Activated T-cell treated with anti-CD3 and anti-CD28 coated beads, Interleukin-2, amount 50 U/mL, for 72 hours (primary cell): Measurements from ENCODE around the gene PDK1. TPM values are rescaled to one million over a fixed set of nuclear protein-coding genes. Genes with fewer than 3 reads are reported as not detected.
"Not testable (repeated sequence)": the region's sequence is repeated elsewhere in the genome, so short reads cannot be mapped to it uniquely, and the experiment has no call there.

Experiments used
- ATAC-seq, 2 donors: fragments of 150-1000 bp; cut with Tn5 transposase; replicated peaks in 1 of 2; 2 replicates each; pipeline ENCODE4 v1.10.0; 2021; ENCODE audit warnings: moderate library complexity in 2 of 2, mild to moderate bottlenecking in 1 of 2
- DNase-seq, 2 donors: peaks; one replicate each; pipeline ENCODE4 v3.0.0; 2021 to 2022; ENCODE audit warnings: mixed read lengths in 1 of 2
- H3K27ac Mint-ChIP-seq: one replicate; pipeline ENCODE4 v1.8.0; 2022; ENCODE audit warnings: mild to moderate bottlenecking, moderate library complexity, mixed read lengths
- H3K27me3 Mint-ChIP-seq: one replicate; pipeline ENCODE4 v1.8.0; 2022; ENCODE audit warnings: low read depth, mixed read lengths
- H3K36me3 Mint-ChIP-seq, 2 donors: one replicate each; pipeline ENCODE4 v1.8.0; 2022; ENCODE audit warnings: mixed read lengths in 2 of 2, mild to moderate bottlenecking in 1 of 2; ENCODE audit not compliant: insufficient read depth in 2 of 2
- H3K4me1 Mint-ChIP-seq: one replicate; pipeline ENCODE4 v1.8.0; 2022; ENCODE audit warnings: low read depth, mixed read lengths
- H3K4me3 Mint-ChIP-seq, 2 donors: one replicate each; pipeline ENCODE4 v1.8.0; 2022; ENCODE audit warnings: mild to moderate bottlenecking in 2 of 2, mixed read lengths in 2 of 2, moderate library complexity in 2 of 2
- H3K9me3 Mint-ChIP-seq, 2 donors: one replicate each; pipeline ENCODE4 v1.8.0; 2022; ENCODE audit warnings: mixed read lengths in 2 of 2
- total RNA-seq, 2 donors: library from RNA; stranded (reverse); gene quantifications; one replicate each; pipeline ENCODE4 v1.2.3, GENCODE V29; 2022

Gene PDK1
- 10 to 100 TPM; 22.5 to 33.6 TPM for total RNA-seq

DNA sequence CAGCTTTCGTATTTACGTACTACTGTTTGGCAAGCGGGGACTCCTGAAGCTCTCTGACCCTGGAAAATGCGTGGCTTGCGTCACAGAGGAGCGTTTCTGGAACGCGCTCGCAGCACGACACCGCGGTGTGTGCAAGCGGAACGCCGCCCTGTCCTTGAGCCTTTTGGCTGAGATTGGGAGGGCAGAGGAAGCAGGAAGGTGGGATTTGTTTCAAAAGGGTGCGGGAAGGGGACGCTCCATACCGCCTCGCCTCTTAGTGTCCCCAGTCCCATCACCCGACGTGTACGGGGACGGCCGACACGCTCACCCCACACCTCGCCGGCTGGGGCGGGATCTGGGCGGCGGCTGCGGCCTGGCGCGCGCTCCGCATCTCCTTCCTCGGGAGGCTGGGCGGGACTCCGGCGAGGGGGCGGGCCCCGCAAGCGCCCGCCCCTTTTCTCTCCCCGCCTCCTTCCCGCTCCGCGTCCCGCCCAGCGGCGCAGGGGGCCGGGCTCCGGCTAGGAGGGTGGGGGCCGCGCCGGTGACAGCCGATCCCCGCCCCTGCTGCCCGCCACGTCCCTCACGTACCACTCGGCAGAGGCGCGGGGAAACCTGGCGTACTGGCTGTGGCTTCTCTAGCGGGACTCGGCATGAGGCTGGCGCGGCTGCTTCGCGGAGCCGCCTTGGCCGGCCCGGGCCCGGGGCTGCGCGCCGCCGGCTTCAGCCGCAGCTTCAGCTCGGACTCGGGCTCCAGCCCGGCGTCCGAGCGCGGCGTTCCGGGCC is at the start of gene PDK1:
PDK1 (plus strand) TSS at position 569 of the 762 bp plus-strand sequence; CDS start at position 630, 61 bp downstream.
- no peaks in the 10 kb centered on the region for H3K9me3 Mint-ChIP-seq
- peak within 1 kb of the TSS; percentile 76 for H3K27ac Mint-ChIP-seq
- H3K4me3 Mint-ChIP-seq: peak within 1 kb of the TSS; percentile 96 to 98
- peak; percentile 93 to 95 for DNase-seq
- peaks cover 13% of the 10 kb centered on the region for H3K27me3 Mint-ChIP-seq
- peaks cover 2 to 4% of the 10 kb centered on the region in 2 donors for H3K36me3 Mint-ChIP-seq
- ATAC-seq: peak; percentile 93 to 95
- H3K4me1 Mint-ChIP-seq: peaks cover 61% of the 10 kb centered on the region

DNA sequence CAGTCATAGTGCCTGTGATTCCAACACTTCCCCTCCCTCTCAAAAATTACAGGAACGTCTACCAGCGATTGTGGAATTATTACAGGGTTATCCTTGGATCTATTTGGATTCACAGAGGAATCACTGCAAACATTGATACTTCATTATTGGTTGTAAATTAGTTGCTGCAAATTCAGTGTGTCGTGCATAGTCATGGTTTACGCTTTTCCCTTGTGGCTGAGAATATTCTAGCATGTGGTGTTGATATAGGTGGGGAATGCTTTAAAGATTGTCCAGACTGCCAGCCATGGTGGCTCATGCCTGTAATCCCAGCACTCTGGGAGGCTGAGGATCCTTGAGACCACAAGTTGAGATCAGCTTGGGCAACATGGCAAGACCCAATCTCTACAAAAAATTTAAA is 48.7 kb upstream of the PDK1 start:
- H3K27ac Mint-ChIP-seq: no peak overlapping the region
- peaks cover 0 to 5% of the 10 kb centered on the region in 2 donors for H3K9me3 Mint-ChIP-seq
- H3K27me3 Mint-ChIP-seq: no peaks in the 10 kb centered on the region
- DNase-seq: no peak
- H3K36me3 Mint-ChIP-seq: peaks cover 0 to 5% of the 10 kb centered on the region in 2 donors
- no peak for ATAC-seq
- H3K4me1 Mint-ChIP-seq: peaks cover 17% of the 10 kb centered on the region
- no peak overlapping the region for H3K4me3 Mint-ChIP-seq

DNA sequence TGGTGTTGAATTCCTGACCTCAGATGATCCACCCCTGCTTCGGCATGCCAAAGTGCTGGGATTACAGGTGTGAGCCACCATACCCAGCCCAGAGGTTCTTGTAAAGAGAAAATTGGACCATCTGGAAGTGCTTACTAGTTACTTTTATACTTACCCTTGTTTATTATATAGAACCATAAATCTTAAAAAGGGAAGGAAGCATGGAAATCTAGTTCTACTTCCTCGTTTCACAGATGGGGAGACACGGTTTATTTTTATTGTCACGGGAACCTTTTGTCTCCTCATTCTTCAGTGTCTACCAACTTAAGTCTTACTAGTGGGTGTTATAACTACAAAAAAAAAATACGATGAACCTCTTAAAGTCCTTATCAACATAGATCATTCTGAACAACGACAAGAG is 45.8 kb upstream of the PDK1 start:
- peaks cover 12% of the 10 kb centered on the region for H3K4me1 Mint-ChIP-seq
- DNase-seq: no peak
- H3K9me3 Mint-ChIP-seq: peaks cover 2 to 11% of the 10 kb centered on the region in 2 donors
- no peak for ATAC-seq
- H3K36me3 Mint-ChIP-seq: peaks cover 12 to 17% of the 10 kb centered on the region in 2 donors
- H3K4me3 Mint-ChIP-seq: peak overlapping the region in 1 of 2 donors; percentile 69
- peak overlapping the region; percentile 58 for H3K27ac Mint-ChIP-seq
- H3K27me3 Mint-ChIP-seq: no peaks in the 10 kb centered on the region

DNA sequence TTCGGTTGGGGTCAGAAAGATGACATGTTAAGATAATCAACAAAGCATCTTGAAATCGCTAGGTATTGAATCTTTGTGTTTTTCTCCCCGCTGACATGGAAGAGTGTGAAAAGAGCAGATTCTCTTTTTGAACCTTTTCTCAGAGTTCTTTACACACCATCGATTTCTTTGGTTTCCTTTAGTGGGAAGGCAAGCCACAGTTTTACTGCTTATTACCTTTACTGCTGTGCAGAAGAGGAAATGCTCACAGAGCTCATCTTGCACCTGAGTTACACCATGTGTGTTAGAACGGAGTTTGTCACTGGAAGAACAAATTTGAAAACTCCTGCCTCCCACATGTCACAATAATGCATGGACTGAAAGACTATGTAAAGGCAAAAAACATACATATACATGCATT is 45.3 kb upstream of the PDK1 start:
- Mint-ChIP-seq H3K27me3 (no peaks in the 10 kb centered on the region), H3K9me3 (peaks cover 2 to 11% of the 10 kb centered on the region in 2 donors), H3K27ac (peak overlapping the region; percentile 58), H3K36me3 (peaks cover 12 to 17% of the 10 kb centered on the region in 2 donors), H3K4me1 (peaks cover 8% of the 10 kb centered on the region), H3K4me3 (peak overlapping the region; percentile 53 to 69)
- DNase-seq: no peak
- no peak for ATAC-seq

DNA sequence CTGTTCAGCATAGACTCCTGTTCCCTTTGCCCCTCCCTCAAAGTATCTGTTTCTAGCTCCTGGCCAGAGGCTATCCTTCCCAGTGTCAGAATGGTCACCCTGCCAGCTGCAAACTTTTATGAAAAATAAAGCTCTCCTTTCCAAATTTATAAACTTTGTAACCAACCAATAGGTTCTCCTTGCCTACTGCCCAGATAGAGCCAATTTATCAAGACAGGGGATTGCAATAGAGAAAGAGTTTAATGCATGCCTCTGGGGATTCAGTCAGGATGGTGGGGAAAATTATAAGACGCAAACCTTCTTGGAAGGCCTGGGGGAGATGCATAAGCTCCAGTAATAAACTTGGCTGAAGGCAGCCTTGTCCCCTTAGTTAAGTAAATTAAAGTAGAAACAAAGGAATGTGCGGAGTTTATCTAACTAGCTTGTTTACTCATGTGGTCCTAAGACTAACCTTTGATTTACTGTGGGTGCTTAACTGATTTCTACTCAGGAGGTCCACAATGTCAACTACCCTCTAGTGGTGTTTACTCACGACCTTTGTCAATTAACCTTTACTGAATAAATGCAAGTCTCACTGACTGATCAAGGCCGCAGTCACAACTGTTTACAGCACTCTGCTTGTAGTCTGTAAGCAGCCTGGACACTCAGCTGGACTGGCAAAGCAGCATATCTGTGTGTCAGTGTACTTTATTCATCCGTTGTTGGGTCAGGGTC is 42.9 kb upstream of the PDK1 start:
- DNase-seq (no peak), ATAC-seq (no peak)
- H3K4me1 Mint-ChIP-seq: peaks cover 8% of the 10 kb centered on the region
- H3K27me3 Mint-ChIP-seq: no peaks in the 10 kb centered on the region
- H3K9me3 Mint-ChIP-seq: peaks cover 2 to 11% of the 10 kb centered on the region in 2 donors
- H3K27ac Mint-ChIP-seq: no peak overlapping the region
- peaks cover 12 to 17% of the 10 kb centered on the region in 2 donors for H3K36me3 Mint-ChIP-seq
- no peak overlapping the region for H3K4me3 Mint-ChIP-seq

DNA sequence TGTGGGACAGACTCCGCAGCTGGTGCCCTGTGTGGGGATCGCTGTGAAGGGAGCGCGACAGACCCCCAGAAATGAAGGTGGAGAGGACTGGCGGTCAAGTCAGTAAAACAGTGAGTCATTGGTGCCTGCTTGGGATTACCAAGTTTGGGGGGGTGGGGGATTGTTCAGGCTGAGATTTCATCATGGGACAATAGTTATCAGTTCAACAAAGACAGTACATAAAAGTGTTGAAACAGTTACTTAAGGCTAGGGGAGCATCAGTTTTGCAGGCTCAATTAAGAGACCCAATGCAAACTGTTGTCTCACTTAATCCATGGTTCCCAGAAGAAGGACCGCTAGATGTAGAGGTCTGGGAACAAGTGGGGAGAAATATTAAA is 42.4 kb upstream of the PDK1 start:
- DNase-seq (no peak), ATAC-seq (no peak)
- Mint-ChIP-seq H3K4me3 (no peak overlapping the region), H3K27ac (no peak overlapping the region), H3K9me3 (peaks cover 2 to 11% of the 10 kb centered on the region in 2 donors), H3K4me1 (peaks cover 8% of the 10 kb centered on the region), H3K27me3 (no peaks in the 10 kb centered on the region), H3K36me3 (peaks cover 12 to 17% of the 10 kb centered on the region in 2 donors)

DNA sequence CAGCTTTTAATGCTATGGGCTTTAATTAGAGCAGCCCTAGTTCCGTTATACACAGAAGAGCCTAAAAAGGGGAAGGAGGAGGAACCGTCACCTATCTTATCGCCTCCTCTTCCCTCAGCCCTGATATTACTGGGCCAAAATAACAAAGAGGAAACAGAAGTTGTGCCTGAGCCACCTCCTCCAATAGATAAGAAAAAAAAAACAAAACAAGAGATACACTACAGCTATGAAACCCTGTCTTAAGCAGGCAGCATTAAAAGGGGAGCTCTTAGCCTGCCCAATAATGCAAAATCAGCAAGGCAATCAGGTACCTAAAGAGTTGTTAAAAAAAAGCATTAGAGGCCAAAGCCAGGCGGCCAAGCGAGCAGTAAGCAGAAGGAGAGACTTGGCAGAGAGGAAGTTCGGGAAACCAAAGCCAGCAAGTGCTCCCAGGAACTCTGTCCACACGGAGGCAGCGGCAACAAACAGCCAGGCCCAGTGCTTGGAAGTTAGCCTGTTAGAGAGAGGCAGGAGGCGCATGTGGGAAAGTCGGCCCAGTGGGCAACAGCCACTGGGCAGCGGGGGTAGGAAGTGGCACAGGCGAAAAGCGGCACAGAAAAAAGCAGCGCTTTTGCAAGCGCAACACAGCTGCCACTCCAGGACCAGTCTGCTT is 41.8 kb upstream of the PDK1 start:
- Mint-ChIP-seq H3K4me3 (no peak overlapping the region), H3K4me1 (peaks cover 8% of the 10 kb centered on the region), H3K9me3 (peaks cover 2 to 11% of the 10 kb centered on the region in 2 donors), H3K27ac (no peak overlapping the region), H3K27me3 (no peaks in the 10 kb centered on the region), H3K36me3 (peaks cover 12 to 19% of the 10 kb centered on the region in 2 donors)
- ATAC-seq: no peak
- no peak for DNase-seq

DNA sequence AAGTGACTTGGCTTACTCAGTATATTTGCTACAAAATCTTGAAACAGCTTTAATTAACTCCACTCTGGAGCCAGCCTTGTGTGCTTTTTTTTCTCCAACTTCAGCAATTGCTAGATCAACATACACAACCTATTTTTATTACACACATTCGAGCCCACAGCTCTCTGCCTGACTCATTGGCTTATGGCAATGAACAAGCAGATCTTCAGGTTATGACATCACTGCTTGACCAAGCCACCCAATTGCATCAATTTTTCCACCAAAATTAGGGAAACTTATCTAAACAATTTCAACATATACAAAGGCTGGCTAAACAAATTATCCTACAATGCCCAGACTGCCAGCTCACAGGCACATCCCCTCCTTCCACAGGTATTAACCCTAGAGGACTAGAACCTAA is 39.6 kb upstream of the PDK1 start:
- Mint-ChIP-seq H3K9me3 (peaks cover 8 to 10% of the 10 kb centered on the region in 2 donors), H3K27me3 (no peaks in the 10 kb centered on the region), H3K4me3 (no peak overlapping the region), H3K36me3 (peaks cover 16 to 27% of the 10 kb centered on the region in 2 donors), H3K4me1 (no peaks in the 10 kb centered on the region), H3K27ac (no peak overlapping the region)
- no peak for ATAC-seq
- DNase-seq: no peak

DNA sequence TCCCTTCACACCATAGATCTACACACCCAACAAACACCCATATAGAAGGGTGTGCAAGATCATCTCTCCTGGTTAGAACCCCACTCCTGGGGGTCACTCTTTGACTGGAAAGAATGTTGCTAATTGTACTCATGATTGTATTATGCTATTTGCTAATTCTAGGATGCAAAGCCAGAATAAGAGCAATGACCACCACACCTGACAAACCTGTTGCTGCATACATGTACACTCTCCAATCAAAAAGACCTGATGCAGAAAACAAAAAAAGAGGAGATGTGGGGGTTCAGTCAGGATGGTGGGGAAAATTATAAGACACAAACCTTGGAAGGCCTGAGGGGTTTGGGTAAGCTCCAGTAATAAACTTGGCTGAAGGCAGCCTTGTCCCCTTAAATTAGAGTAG is 36.9 kb upstream of the PDK1 start:
- no peak overlapping the region for H3K27ac Mint-ChIP-seq
- DNase-seq (no peak), ATAC-seq (no peak)
- peaks cover 0 to 6% of the 10 kb centered on the region in 2 donors for H3K9me3 Mint-ChIP-seq
- no peaks in the 10 kb centered on the region for H3K27me3 Mint-ChIP-seq
- H3K4me1 Mint-ChIP-seq: no peaks in the 10 kb centered on the region
- peaks cover 4 to 13% of the 10 kb centered on the region in 2 donors for H3K36me3 Mint-ChIP-seq
- no peak overlapping the region for H3K4me3 Mint-ChIP-seq

DNA sequence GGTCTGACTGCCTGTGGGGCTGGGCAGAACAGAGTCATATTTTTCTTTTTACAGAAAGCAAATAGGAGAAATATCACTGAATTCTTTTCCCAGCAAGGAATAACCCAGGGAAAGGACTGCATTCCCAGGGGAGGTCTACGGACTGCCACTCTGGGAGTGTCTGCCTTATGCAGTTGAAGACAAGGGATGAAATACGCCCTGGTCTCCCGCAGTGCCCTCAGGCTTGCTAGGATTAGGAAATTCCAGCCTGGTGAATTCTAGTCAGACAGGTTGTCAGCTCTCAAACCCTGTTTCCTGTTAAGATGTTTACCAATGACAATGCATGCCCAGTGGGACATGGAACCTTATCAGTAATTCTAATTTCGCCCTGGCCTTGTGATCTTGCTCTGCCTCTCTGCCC is 30.3 kb upstream of the PDK1 start:
- no peak for DNase-seq
- Mint-ChIP-seq H3K27ac (no peak overlapping the region), H3K4me3 (no peak overlapping the region), H3K36me3 (peaks cover 17 to 27% of the 10 kb centered on the region in 2 donors), H3K4me1 (no peaks in the 10 kb centered on the region), H3K27me3 (no peaks in the 10 kb centered on the region), H3K9me3 (peaks cover 15 to 17% of the 10 kb centered on the region in 2 donors)
- no peak for ATAC-seq

DNA sequence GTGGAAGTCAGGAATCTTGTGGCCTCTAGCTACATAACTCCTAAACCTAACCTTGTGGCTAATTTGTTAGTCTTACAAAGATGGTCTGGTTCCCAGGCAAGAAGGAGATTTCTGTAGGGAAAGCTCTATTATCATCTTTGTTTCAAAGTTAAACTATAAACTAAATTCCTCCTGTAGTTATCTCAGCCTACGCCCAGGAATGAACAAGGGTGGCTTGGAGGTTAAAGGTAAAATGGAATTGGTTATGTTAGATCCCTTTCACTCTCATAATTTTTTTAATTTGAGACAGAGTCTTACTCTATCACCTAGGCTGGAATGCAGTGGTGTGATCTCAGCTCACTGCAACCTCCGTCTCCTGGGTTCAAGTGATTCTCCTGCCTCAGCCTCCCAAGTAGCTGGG is 24.6 kb upstream of the PDK1 start:
- no peak overlapping the region for H3K27ac Mint-ChIP-seq
- H3K4me1 Mint-ChIP-seq: peaks cover 4% of the 10 kb centered on the region
- DNase-seq (no peak), ATAC-seq (no peak)
- H3K9me3 Mint-ChIP-seq: peaks cover 13 to 22% of the 10 kb centered on the region in 2 donors
- H3K27me3 Mint-ChIP-seq: no peaks in the 10 kb centered on the region
- H3K4me3 Mint-ChIP-seq: no peak overlapping the region
- peaks cover 28 to 32% of the 10 kb centered on the region in 2 donors for H3K36me3 Mint-ChIP-seq

DNA sequence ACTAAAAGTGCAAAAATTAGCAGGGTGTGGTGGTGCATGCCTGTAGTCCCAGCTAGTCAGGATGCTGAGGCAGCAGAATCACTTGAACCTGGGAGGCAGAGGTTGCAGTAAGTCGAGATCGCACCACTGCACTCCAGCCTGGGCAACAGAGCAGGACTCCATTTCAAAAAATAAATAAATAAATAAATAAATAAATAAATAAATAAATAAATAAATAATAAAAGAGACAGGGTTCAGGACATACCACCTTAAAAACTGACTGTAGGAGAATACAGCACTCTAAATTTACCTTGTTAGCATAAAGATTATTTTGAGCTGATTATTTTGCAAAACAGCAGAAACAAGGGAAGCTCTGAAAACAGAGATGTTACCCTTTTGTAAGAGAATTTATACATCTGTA is 23.4 kb upstream of the PDK1 start:
- H3K4me3 Mint-ChIP-seq, H3K27ac Mint-ChIP-seq, H3K27me3 Mint-ChIP-seq, DNase-seq, H3K4me1 Mint-ChIP-seq, ATAC-seq: not testable (repeated sequence)
- Mint-ChIP-seq H3K9me3 (peaks cover 12 to 22% of the 10 kb centered on the region in 2 donors), H3K36me3 (peaks cover 28 to 34% of the 10 kb centered on the region in 2 donors)

DNA sequence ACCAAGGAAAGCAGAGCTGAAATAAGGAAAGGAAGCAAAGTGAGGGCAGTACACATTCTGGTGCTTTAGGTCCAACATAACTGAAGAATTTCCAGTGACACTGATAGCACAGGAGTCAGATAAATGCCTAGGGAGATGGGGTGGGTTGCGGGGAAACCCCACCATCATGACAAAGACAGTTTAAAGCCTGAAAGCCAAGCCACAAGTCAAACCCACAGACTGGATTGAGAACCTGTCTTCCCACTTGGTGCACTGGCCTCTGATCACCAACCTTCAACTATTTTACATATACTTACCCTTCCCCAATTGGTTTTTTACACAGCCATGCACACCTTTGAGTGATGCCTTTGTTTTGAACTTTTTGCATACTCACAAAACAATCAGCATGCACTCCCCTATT is 22.2 kb upstream of the PDK1 start:
- no peak overlapping the region for H3K27ac Mint-ChIP-seq
- DNase-seq (no peak), ATAC-seq (no peak)

More for the DNA sequence above, 22.2 kb upstream of the PDK1 start:
- H3K9me3 Mint-ChIP-seq: peaks cover 12 to 19% of the 10 kb centered on the region in 2 donors
- no peak overlapping the region for H3K4me3 Mint-ChIP-seq
- peaks cover 24 to 30% of the 10 kb centered on the region in 2 donors for H3K36me3 Mint-ChIP-seq
- H3K27me3 Mint-ChIP-seq: no peaks in the 10 kb centered on the region
- H3K4me1 Mint-ChIP-seq: peaks cover 4% of the 10 kb centered on the region
